RWPE2 (cell line): Measurements from ENCODE around the gene PTGDR2.

ENCODE experiments used
- ATAC-seq: fragments of 200-7000 bp; cut with Tn5 transposase; 3 replicates; pipeline ENCODE4 v1.9.1; 2021; ENCODE audit warnings: low read depth
- DNase-seq: peaks from one replicate; pipeline ENCODE4 v3.0.0-alpha.2; 2020; ENCODE audit warnings: low spot score
- H3K27ac ChIP-seq: fragments of 450-650 bp; 2 replicates; pipeline ENCODE4 v1.5.1; 2017; ENCODE audit warnings: mild to moderate bottlenecking; ENCODE audit not compliant: poor library complexity, severe bottlenecking
- H3K27me3 ChIP-seq: fragments of 250-450 bp; sonication (Bioruptor Pico); 2 replicates; pipeline ENCODE4 v1.5.1; 2021; ENCODE audit warnings: mild to moderate bottlenecking, moderate library complexity; ENCODE audit not compliant: insufficient read depth, poor library complexity, severe bottlenecking
- H3K36me3 ChIP-seq: fragments of 250-450 bp; sonication (Bioruptor Pico); 2 replicates; pipeline ENCODE4 v1.5.1; 2020; ENCODE audit warnings: low read depth, mild to moderate bottlenecking, moderate library complexity
- H3K4me1 ChIP-seq: fragments of 250-450 bp; sonication (Bioruptor Pico); 2 replicates; pipeline ENCODE4 v1.5.1; 2021; ENCODE audit warnings: mild to moderate bottlenecking, moderate library complexity; ENCODE audit not compliant: insufficient read depth, poor library complexity, severe bottlenecking
- H3K4me3 ChIP-seq: fragments of 250-450 bp; sonication (Bioruptor Pico); 2 replicates; pipeline ENCODE4 v1.5.1; 2021; ENCODE audit warnings: mild to moderate bottlenecking, moderate library complexity; ENCODE audit not compliant: severe bottlenecking
- H3K9me3 ChIP-seq: fragments of 250-450 bp; sonication (Bioruptor Pico); 2 replicates; pipeline ENCODE4 v1.5.1; 2021; ENCODE audit warnings: mild to moderate bottlenecking, moderate library complexity; ENCODE audit not compliant: severe bottlenecking
- TF ChIP-seq, protein P1 (sequence below): fragments of 450-650 bp; IDR thresholded peaks from one replicate; pipeline ENCODE4 v1.5.1; 2017; ENCODE audit warnings: mild to moderate bottlenecking, moderate library complexity; ENCODE audit not compliant: poor library complexity, severe bottlenecking

Gene PTGDR2

DNA sequence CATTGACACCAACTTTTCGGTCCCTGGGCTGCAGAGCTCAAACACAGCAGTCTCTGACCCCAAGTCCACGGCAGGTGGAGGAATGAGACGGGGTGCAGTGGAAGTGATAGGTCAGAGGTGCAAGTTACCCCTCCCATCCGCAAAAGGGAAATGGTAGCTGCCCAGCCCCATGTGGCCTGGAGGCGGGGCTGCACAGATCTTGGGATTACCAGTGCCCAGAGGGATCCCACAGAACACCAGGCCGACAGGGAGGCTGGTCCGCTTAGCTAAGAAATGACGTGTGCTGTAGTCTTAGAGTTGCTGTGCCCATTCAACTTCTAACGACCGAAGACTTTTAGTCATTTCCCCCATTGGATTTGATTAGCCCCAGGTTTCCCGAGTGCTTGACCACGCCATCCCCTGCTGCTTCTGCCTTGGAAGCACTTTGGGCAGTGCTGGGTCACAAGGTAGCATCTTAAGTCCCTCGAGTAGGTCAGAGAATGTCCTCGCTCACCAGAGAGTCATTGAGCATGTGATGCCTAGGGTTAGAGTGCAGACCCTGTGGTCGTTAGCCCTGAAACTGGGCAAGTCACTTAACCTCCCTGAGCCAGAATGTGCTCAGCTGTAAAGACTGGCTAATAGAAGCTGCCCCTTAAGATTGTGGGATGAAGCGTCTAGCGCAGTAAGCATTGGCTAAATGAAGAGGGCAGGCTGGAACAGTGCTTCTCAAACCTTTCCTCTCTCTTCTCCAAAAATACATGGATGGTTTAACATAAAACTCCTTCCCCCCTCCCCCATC lies 4.2 kb downstream of the PTGDR2 start:
- TF ChIP-seq, protein P1, sequence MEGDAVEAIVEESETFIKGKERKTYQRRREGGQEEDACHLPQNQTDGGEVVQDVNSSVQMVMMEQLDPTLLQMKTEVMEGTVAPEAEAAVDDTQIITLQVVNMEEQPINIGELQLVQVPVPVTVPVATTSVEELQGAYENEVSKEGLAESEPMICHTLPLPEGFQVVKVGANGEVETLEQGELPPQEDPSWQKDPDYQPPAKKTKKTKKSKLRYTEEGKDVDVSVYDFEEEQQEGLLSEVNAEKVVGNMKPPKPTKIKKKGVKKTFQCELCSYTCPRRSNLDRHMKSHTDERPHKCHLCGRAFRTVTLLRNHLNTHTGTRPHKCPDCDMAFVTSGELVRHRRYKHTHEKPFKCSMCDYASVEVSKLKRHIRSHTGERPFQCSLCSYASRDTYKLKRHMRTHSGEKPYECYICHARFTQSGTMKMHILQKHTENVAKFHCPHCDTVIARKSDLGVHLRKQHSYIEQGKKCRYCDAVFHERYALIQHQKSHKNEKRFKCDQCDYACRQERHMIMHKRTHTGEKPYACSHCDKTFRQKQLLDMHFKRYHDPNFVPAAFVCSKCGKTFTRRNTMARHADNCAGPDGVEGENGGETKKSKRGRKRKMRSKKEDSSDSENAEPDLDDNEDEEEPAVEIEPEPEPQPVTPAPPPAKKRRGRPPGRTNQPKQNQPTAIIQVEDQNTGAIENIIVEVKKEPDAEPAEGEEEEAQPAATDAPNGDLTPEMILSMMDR, result no peak

DNA sequence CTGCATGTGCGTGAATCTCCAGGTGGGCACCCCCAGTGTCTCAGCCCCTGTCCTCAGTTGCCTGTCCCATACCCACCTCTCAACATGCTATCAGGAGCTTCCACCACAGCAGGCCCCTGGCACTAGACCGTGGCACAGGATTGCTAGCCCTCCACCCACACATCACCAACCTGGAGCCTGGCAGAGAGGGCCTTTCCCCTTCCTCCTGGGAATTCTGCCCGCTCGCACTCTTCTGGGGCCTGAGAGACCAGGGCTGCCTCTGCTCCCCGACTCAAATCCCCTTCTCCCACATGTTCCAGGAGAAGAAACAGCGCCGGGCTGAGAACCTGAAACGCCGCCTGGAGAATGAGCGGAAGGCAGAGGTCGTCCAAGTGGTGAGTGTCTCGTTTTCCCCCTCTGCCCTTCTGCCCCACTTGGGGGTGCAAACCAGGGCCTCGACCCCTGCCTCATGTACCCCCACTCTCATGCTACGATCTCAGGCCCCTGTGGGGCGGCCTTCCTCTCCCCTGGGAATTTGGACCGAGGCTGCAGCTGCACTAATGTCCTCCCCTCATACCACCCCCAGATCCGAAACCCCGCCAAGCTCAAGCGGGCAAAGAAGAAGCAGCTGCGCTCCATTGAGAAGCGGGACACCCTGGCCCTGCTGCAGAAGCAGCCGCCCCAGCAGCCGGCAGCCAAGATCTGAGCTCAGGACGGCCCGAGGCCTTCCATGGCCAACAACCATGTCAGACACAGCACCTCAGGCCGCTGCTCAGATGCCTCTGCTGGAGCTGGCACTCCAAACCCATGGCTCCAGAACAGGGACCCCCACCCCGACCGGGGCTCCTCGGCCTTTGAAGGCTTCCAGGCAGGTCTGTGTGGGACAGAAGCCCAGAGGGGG lies 5.9 kb downstream of the PTGDR2 start:
- no peak for ATAC-seq
- Histone ChIP-seq H3K4me3 (no peak overlapping the region), H3K27me3 (no peaks in the 10 kb centered on the region), H3K36me3 (peaks cover 16% of the 10 kb centered on the region), H3K4me1 (peaks cover under 1% of the 10 kb centered on the region), H3K27ac (no peak overlapping the region), H3K9me3 (no peaks in the 10 kb centered on the region)
- no peak for DNase-seq
- TF ChIP-seq, protein P1, result no peak

More for the DNA sequence above, 4.2 kb downstream of the PTGDR2 start:
- Histone ChIP-seq H3K36me3 (peaks cover 11% of the 10 kb centered on the region; the same call in 1 of the 2 replicates), H3K4me1 (no peaks in the 10 kb centered on the region), H3K4me3 (no peak overlapping the region), H3K9me3 (no peaks in the 10 kb centered on the region), H3K27me3 (no peaks in the 10 kb centered on the region), H3K27ac (no peak overlapping the region)
- no peak for ATAC-seq
- no peak for DNase-seq

DNA sequence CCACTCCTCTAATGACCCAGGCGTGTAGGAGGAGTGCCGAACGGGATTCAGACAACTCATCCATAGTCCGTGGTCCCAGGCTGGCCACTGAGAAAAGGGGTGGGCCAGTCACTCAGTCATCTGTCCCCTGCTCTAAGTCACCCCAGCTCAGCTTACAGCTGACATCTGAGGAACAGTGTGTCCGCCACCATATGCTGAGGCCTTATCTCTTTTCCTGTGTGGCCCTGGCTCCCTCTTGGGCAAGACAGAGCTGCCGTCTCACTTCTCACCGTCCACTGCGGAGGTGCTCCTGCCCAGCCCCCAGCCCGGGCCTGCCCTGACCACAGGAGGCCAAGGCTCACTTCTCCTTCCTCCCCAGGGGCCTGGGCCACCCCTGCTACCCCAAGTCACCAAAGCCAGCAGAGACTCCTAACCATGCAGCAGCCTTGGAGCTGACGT lies 7.0 kb downstream of the PTGDR2 start:
- H3K36me3 ChIP-seq, result peaks cover 22% of the 10 kb centered on the region
- peaks cover 9% of the 10 kb centered on the region for H3K4me1 ChIP-seq
- no peak for ATAC-seq
- H3K4me3 ChIP-seq, result no peak overlapping the region
- H3K27ac ChIP-seq, result no peak overlapping the region
- no peaks in the 10 kb centered on the region for H3K9me3 ChIP-seq
- DNase-seq, result no peak
- TF ChIP-seq, protein P1, result no peak
- no peaks in the 10 kb centered on the region for H3K27me3 ChIP-seq

DNA sequence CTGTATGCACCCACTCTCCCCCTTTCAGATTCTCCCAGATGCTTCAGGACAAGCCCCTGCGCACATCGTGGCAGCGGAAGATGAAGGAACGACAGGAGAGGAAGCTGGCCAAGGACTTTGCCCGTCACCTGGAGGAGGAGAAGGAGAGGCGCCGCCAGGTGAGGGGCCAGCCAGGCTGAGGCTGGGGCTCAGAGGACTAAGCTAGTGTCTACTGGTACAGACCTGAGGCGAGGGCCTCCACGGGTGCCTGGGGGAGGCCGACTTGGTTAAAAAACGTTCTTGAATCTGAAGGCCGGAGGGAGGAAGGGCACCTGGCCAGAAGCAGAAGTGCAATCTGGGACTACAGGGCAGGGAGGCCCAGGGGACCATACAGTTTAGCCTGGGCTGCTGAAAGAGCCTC lies 7.9 kb downstream of the PTGDR2 start:
- H3K27me3 ChIP-seq, result no peaks in the 10 kb centered on the region
- peaks cover 22% of the 10 kb centered on the region for H3K36me3 ChIP-seq
- TF ChIP-seq, protein P1, result no peak
- no peak for ATAC-seq
- H3K9me3 ChIP-seq, result no peaks in the 10 kb centered on the region
- H3K27ac ChIP-seq, result no peak overlapping the region
- peaks cover 9% of the 10 kb centered on the region for H3K4me1 ChIP-seq
- no peak for DNase-seq
- no peak overlapping the region for H3K4me3 ChIP-seq
